Measurements from ENCODE around the gene TRIM43B. TPM values are rescaled to one million over a fixed set of nuclear protein-coding genes. Genes with fewer than 3 reads are reported as not detected.
"Not testable (repeated sequence)": the region's sequence is repeated elsewhere in the genome, so short reads cannot be mapped to it uniquely, and the experiment has no call there.

Gene TRIM43B
- total RNA-seq, 1 donor from 2014 or later, result 0.63 TPM

DNA sequence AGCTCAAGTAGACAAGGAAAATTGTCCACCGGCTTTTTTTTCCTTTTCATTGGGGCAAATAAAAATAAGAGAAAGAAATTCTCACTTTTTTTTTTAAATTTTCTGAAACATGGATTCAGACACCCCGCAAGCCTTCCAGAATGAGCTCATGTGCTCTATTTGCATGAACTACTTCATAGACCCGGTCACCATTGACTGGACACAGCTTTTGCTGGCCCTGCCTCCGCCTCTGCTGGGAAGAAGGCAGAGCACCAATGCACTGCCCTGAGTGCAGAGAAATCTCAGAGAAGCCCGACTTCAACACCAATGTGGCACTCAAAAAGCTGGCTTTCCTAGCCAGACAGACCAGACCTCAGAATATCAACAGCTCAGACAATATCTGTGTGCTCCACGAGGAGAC is 30.2 kb upstream of the TRIM43B start:
- H3K4me3 ChIP-seq (ENCODE audit: low read depth, low read length), result no peak overlapping the region
- TF ChIP-seq, protein P1, sequence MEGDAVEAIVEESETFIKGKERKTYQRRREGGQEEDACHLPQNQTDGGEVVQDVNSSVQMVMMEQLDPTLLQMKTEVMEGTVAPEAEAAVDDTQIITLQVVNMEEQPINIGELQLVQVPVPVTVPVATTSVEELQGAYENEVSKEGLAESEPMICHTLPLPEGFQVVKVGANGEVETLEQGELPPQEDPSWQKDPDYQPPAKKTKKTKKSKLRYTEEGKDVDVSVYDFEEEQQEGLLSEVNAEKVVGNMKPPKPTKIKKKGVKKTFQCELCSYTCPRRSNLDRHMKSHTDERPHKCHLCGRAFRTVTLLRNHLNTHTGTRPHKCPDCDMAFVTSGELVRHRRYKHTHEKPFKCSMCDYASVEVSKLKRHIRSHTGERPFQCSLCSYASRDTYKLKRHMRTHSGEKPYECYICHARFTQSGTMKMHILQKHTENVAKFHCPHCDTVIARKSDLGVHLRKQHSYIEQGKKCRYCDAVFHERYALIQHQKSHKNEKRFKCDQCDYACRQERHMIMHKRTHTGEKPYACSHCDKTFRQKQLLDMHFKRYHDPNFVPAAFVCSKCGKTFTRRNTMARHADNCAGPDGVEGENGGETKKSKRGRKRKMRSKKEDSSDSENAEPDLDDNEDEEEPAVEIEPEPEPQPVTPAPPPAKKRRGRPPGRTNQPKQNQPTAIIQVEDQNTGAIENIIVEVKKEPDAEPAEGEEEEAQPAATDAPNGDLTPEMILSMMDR (IDR thresholded peaks at IDR 0.05; ENCODE audit: insufficient read depth, low read length, poor library complexity, severe bottlenecking), result no peak
- DNase-seq (ENCODE audit: low read depth), result no peak
- no peaks in the 10 kb centered on the region for H3K27me3 ChIP-seq (ENCODE audit: control insufficient read depth, insufficient read depth, low read length)
- no peaks in the 10 kb centered on the region for H3K36me3 ChIP-seq (ENCODE audit: control insufficient read depth, insufficient read depth, low read length)

- not testable (repeated sequence) for DNase-seq (ENCODE audit: low read depth); H3K4me3 ChIP-seq (ENCODE audit: low read depth, low read length); H3K27me3 ChIP-seq (ENCODE audit: control insufficient read depth, insufficient read depth, low read length); H3K36me3 ChIP-seq (ENCODE audit: control insufficient read depth, insufficient read depth, low read length)
Measured at GRCh38 chr2:95514226-95514625, 29.7 kb upstream of the TRIM43B start.

- Histone ChIP-seq H3K27me3 (ENCODE audit: control insufficient read depth, insufficient read depth, low read length) (no peaks in the 10 kb centered on the region), H3K4me3 (ENCODE audit: low read depth, low read length) (no peak overlapping the region), H3K36me3 (ENCODE audit: control insufficient read depth, insufficient read depth, low read length) (no peaks in the 10 kb centered on the region)
- TF ChIP-seq, protein P1 (IDR thresholded peaks at IDR 0.05; ENCODE audit: insufficient read depth, low read length, poor library complexity, severe bottlenecking), result no peak
- no peak for DNase-seq (ENCODE audit: low read depth)
Measured at GRCh38 chr2:95509408-95509807, 24.9 kb upstream of the TRIM43B start.

GRCh38 chr2:95505222-95505621 is 20.7 kb upstream of the TRIM43B start:
- Histone ChIP-seq H3K36me3 (ENCODE audit: control insufficient read depth, insufficient read depth, low read length) (no peaks in the 10 kb centered on the region), H3K4me3 (ENCODE audit: low read depth, low read length) (no peak overlapping the region), H3K27me3 (ENCODE audit: control insufficient read depth, insufficient read depth, low read length) (no peaks in the 10 kb centered on the region)
- DNase-seq (ENCODE audit: low read depth), result no peak
- TF ChIP-seq, protein P1 (IDR thresholded peaks at IDR 0.05; ENCODE audit: insufficient read depth, low read length, poor library complexity, severe bottlenecking), result no peak

- H3K4me3 ChIP-seq (ENCODE audit: low read depth, low read length), result no peak overlapping the region
- H3K36me3 ChIP-seq (ENCODE audit: control insufficient read depth, insufficient read depth, low read length), result no peaks in the 10 kb centered on the region
- H3K27me3 ChIP-seq (ENCODE audit: control insufficient read depth, insufficient read depth, low read length), result no peaks in the 10 kb centered on the region
- no peak for DNase-seq (ENCODE audit: low read depth)
- TF ChIP-seq, protein P1 (IDR thresholded peaks at IDR 0.05; ENCODE audit: insufficient read depth, low read length, poor library complexity, severe bottlenecking), result no peak
Measured at GRCh38 chr2:95500854-95501253, 16.3 kb upstream of the TRIM43B start.

- DNase-seq (ENCODE audit: low read depth); H3K36me3 ChIP-seq (ENCODE audit: control insufficient read depth, insufficient read depth, low read length); H3K27me3 ChIP-seq (ENCODE audit: control insufficient read depth, insufficient read depth, low read length); H3K4me3 ChIP-seq (ENCODE audit: low read depth, low read length): not testable (repeated sequence)
Measured at GRCh38 chr2:95492076-95492475, 7.5 kb upstream of the TRIM43B start.

- H3K36me3 ChIP-seq (ENCODE audit: control insufficient read depth, insufficient read depth, low read length); H3K4me3 ChIP-seq (ENCODE audit: low read depth, low read length); DNase-seq (ENCODE audit: low read depth); H3K27me3 ChIP-seq (ENCODE audit: control insufficient read depth, insufficient read depth, low read length): not testable (repeated sequence)
Measured at GRCh38 chr2:95475025-95475424, 9.5 kb downstream of the TRIM43B start.

- H3K4me3 ChIP-seq (ENCODE audit: low read depth, low read length); H3K36me3 ChIP-seq (ENCODE audit: control insufficient read depth, insufficient read depth, low read length); DNase-seq (ENCODE audit: low read depth); H3K27me3 ChIP-seq (ENCODE audit: control insufficient read depth, insufficient read depth, low read length): not testable (repeated sequence)
Measured at GRCh38 chr2:95467984-95468383, 16.6 kb downstream of the TRIM43B start.

DNA sequence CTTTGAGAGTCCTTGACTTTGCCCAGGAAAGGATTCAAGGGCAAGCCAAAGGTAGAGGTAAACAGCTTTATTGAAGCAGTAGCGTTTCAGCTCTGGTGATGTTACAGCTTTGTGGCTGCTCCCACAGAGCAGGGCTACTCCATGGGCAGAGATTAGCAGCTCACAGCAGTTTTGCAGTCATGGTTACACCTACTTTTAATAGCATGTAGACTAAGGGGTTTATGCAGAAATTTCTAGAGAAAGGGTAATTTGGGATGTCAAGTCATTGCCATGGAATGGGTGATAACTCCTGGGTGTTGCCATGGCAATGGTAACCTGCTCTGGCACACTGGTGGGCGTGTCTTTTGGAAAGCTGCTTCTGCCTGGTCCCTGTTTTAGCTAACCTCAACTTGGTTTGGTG is 18.0 kb downstream of the TRIM43B start:
- DNase-seq (ENCODE audit: low read depth); H3K36me3 ChIP-seq (ENCODE audit: control insufficient read depth, insufficient read depth, low read length); H3K27me3 ChIP-seq (ENCODE audit: control insufficient read depth, insufficient read depth, low read length); H3K4me3 ChIP-seq (ENCODE audit: low read depth, low read length): not testable (repeated sequence)

DNA sequence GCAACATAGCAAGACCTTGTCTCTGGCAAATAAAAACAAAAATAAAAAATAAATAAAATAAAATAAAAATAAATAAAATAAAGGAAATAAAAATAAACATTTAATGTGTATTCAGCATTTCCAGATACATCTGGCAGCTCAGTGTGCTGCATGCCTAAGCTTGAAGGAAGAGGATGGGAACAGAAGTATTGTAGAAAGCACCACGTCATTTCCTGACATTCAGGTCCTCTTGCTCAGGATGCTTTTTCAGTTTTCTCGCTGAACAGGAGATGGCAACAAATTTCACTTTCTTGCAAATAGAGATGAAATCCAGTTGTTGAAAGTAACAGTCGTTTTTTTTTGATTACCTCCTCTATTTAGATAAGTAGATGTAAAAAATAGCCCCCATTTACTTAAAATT is 21.3 kb downstream of the TRIM43B start:
- H3K4me3 ChIP-seq (ENCODE audit: low read depth, low read length); H3K27me3 ChIP-seq (ENCODE audit: control insufficient read depth, insufficient read depth, low read length); H3K36me3 ChIP-seq (ENCODE audit: control insufficient read depth, insufficient read depth, low read length); DNase-seq (ENCODE audit: low read depth): not testable (repeated sequence)

DNA sequence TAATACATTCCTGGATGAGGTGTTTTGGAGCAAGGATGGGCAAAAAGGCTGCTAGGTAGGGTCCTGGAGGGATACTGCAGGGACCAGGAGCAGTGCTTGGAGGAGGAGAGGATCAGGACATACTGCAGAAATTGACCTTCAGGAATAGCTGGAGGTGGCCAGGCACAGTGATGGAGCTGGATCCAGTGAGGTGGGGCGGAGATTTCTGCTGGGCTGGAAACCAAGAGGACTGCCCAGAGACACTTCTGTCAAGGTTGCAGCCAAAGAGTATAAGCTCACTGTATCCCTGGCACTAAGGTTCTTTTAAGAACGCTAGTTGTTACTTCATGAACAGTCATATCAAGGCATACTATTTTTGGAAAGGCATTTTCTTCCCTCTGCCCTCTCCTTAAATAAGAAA is 39.2 kb downstream of the TRIM43B start:
- not testable (repeated sequence) for H3K4me3 ChIP-seq (ENCODE audit: low read depth, low read length); H3K36me3 ChIP-seq (ENCODE audit: control insufficient read depth, insufficient read depth, low read length); DNase-seq (ENCODE audit: low read depth); H3K27me3 ChIP-seq (ENCODE audit: control insufficient read depth, insufficient read depth, low read length)
